Activated T-cell treated with anti-CD3 and anti-CD28 coated beads, Interleukin-2, amount 50 U/mL, for 72 hours (primary cell): ENCODE measurements around the gene KIRREL3. TPM values are rescaled to one million over a fixed set of nuclear protein-coding genes. Genes with fewer than 3 reads are reported as not detected.

Source experiments
- ATAC-seq, 2 donors: fragments of 150-1000 bp; cut with Tn5 transposase; replicated peaks in 1 of 2; 2 replicates each; pipeline ENCODE4 v1.10.0; 2021; ENCODE audit warnings: moderate library complexity in 2 of 2, mild to moderate bottlenecking in 1 of 2
- DNase-seq, 2 donors: peaks; one replicate each; pipeline ENCODE4 v3.0.0; 2021 to 2022; ENCODE audit warnings: mixed read lengths in 1 of 2
- H3K27ac Mint-ChIP-seq: one replicate; pipeline ENCODE4 v1.8.0; 2022; ENCODE audit warnings: mild to moderate bottlenecking, moderate library complexity, mixed read lengths
- H3K27me3 Mint-ChIP-seq: one replicate; pipeline ENCODE4 v1.8.0; 2022; ENCODE audit warnings: low read depth, mixed read lengths
- H3K36me3 Mint-ChIP-seq, 2 donors: one replicate each; pipeline ENCODE4 v1.8.0; 2022; ENCODE audit warnings: mixed read lengths in 2 of 2, mild to moderate bottlenecking in 1 of 2; ENCODE audit not compliant: insufficient read depth in 2 of 2
- H3K4me1 Mint-ChIP-seq: one replicate; pipeline ENCODE4 v1.8.0; 2022; ENCODE audit warnings: low read depth, mixed read lengths
- H3K4me3 Mint-ChIP-seq, 2 donors: one replicate each; pipeline ENCODE4 v1.8.0; 2022; ENCODE audit warnings: mild to moderate bottlenecking in 2 of 2, mixed read lengths in 2 of 2, moderate library complexity in 2 of 2
- H3K9me3 Mint-ChIP-seq, 2 donors: one replicate each; pipeline ENCODE4 v1.8.0; 2022; ENCODE audit warnings: mixed read lengths in 2 of 2
- total RNA-seq, 2 donors: library from RNA; stranded (reverse); gene quantifications; one replicate each; pipeline ENCODE4 v1.2.3, GENCODE V29; 2022

KIRREL3 gene
- total RNA-seq, 2 donors from 2014 or later: not detected

DNA sequence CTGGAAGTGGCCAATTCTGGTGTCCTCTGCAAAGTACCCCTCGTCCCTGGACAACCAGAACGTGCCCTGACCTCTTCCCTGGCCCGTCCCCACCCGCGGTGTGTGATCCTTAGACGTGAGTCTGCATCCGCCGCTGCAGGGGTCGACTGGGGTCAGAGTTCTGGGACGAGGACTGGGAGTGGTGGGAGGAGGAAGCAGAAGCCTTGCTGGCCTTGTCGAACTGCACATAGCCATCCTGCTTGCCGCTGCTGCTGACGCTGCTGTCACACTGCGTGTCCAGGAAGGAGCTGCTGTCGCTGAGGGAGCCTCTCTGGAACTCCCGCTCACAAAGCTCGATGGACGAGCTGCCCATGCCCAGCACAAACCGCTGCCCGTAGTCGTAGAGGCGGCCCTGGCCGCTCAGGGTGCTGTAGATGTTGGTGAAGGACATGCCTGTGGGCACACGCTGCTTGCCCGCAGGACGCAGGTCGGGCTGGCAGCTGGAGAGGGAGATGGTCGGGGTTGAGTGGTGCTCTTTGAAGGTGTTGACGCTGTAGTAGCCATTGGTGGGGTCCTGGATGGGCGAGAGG, 576.0 kb downstream of the KIRREL3 start:
- no peak overlapping the region for H3K4me3 Mint-ChIP-seq
- H3K27me3 Mint-ChIP-seq: peaks cover 8% of the 10 kb centered on the region
- peaks cover 10% of the 10 kb centered on the region for H3K4me1 Mint-ChIP-seq
- ATAC-seq: no peak
- no peak overlapping the region for H3K27ac Mint-ChIP-seq
- DNase-seq: no peak
- no peaks in the 10 kb centered on the region for H3K9me3 Mint-ChIP-seq
- no peaks in the 10 kb centered on the region for H3K36me3 Mint-ChIP-seq

DNA sequence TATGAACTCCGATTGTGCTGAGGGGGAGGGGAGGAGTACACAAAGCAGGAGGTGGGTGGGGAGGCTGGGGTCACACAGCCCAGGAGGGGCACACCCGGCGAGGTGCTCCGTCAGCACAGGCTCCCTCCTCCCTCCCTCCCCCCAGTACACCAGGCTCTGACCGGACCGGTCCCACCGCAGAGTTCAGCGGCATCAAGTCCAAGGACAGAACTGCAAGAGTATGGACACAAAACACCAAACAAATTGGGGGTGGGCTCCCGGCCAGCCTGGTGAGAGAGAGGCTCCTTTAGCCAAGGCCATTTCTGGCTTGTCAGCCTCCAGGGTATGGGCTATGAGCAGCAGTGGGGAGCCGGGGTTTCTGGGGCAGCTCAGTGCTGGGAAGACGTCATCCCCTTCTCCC, 576.8 kb downstream of the KIRREL3 start:
- Mint-ChIP-seq H3K4me1 (peaks cover 10% of the 10 kb centered on the region), H3K27me3 (peaks cover 10% of the 10 kb centered on the region), H3K36me3 (no peaks in the 10 kb centered on the region), H3K9me3 (no peaks in the 10 kb centered on the region), H3K27ac (no peak overlapping the region), H3K4me3 (no peak overlapping the region)
- ATAC-seq (no peak), DNase-seq (no peak)

- peaks cover 16% of the 10 kb centered on the region for H3K27me3 Mint-ChIP-seq
- H3K36me3 Mint-ChIP-seq: no peaks in the 10 kb centered on the region
- DNase-seq (no peak), ATAC-seq (no peak)
- H3K4me3 Mint-ChIP-seq: no peak overlapping the region
- H3K9me3 Mint-ChIP-seq: no peaks in the 10 kb centered on the region
- peaks cover 10% of the 10 kb centered on the region for H3K4me1 Mint-ChIP-seq
- no peak overlapping the region for H3K27ac Mint-ChIP-seq
Measured at GRCh38 chr11:126423154-126423553, 577.4 kb downstream of the KIRREL3 start.

DNA sequence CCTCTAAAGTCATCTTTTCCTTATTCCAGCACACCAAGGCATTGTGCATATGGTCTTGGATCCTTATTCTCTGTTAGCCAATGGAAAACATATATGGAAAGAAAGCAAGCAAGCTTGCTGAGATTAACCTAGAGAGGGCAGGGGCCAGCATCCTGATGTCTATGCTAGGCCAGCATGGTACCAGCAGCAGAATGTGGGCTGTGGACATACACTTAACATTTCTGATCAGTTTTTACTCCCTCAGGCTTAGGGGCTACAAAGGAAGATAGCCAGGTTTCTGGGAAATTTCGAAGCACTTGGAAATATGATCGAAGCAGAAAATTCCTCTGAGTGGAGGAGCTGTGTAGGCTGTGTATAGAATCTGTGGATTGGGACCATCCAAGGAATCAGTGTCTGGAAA, 578.1 kb downstream of the KIRREL3 start:
- no peaks in the 10 kb centered on the region for H3K9me3 Mint-ChIP-seq
- H3K4me3 Mint-ChIP-seq: no peak overlapping the region
- peaks cover 10% of the 10 kb centered on the region for H3K4me1 Mint-ChIP-seq
- H3K27ac Mint-ChIP-seq: no peak overlapping the region
- DNase-seq (no peak), ATAC-seq (no peak)
- no peaks in the 10 kb centered on the region for H3K36me3 Mint-ChIP-seq
- peaks cover 18% of the 10 kb centered on the region for H3K27me3 Mint-ChIP-seq

GRCh38 chr11:126421271-126421671, 579.3 kb downstream of the KIRREL3 start:
- H3K4me1 Mint-ChIP-seq: peaks cover 12% of the 10 kb centered on the region
- DNase-seq: no peak
- peaks cover 18% of the 10 kb centered on the region for H3K27me3 Mint-ChIP-seq
- H3K36me3 Mint-ChIP-seq: no peaks in the 10 kb centered on the region
- H3K4me3 Mint-ChIP-seq: no peak overlapping the region
- no peak for ATAC-seq
- H3K27ac Mint-ChIP-seq: no peak overlapping the region
- no peaks in the 10 kb centered on the region for H3K9me3 Mint-ChIP-seq

- no peak overlapping the region for H3K4me3 Mint-ChIP-seq
- H3K27me3 Mint-ChIP-seq: peaks cover 18% of the 10 kb centered on the region
- ATAC-seq (no peak), DNase-seq (no peak)
- H3K9me3 Mint-ChIP-seq: no peaks in the 10 kb centered on the region
- no peak overlapping the region for H3K27ac Mint-ChIP-seq
- H3K36me3 Mint-ChIP-seq: no peaks in the 10 kb centered on the region
- H3K4me1 Mint-ChIP-seq: peaks cover 17% of the 10 kb centered on the region
Measured at GRCh38 chr11:126420698-126421256, 579.8 kb downstream of the KIRREL3 start.

DNA sequence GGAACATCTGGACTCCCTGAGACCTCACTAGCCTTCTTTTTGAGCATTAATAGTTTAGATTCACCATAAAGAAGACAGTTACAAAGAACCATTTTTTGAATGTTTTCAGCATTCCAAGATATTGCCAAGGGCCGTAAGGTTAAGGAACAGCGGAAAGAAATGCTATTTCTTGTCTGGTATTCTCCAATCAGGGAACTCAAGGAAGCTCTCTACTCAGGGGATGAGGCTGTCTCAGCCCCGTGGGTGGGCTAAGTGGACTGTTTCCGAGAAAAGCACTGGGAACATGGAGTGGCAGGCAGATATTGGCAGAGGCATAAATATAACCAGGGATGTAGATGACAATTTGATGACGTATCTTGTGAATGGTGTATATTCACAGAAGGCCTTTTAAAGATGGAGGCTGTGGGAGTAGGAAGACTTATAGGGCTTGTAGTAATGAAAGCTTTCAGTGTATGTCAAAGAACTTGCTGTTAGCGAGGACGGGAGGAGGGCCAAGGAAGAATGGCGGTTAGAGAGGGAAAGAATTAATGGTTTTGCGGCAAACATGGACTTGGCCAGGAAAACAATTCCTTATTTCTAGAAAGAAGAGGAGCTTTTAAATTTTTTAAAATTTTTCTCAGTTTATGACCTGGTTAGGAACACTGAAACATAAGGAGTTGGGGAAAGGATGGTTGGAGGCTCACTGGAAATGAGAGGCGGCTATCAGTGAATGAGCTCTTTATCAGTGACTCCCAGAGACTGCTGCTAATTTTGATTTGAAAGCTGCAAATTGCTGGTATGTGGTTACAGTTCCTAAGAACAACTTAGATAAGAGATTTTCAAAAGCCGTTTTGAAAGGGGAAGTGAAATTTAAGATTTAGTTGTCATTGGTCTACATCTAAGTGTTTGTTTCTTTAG, 580.5 kb downstream of the KIRREL3 start:
- Mint-ChIP-seq H3K4me1 (peaks cover 17% of the 10 kb centered on the region), H3K27me3 (peaks cover 18% of the 10 kb centered on the region), H3K4me3 (no peak overlapping the region), H3K9me3 (no peaks in the 10 kb centered on the region), H3K36me3 (no peaks in the 10 kb centered on the region), H3K27ac (no peak overlapping the region)
- ATAC-seq: no peak
- no peak for DNase-seq

DNA sequence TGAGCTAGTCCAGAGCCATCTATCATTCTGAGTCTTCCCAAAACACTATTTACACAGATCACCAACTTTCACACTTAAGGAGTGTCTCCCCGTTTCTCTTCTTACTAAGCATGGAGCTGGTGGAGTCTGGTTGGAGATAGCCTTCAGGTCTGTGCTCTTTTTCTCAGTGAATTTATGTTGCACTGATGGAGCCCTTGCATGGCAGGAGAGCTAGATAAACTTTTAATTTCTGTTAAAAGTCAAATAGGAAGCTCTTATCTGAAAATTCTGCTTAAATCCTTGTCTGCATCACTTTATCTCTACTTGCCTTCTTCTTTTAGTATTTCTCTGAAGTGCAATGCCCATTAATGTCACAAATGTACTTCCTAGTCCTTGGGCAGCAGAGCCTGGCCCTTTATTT, 581.7 kb downstream of the KIRREL3 start:
- ATAC-seq: no peak
- Mint-ChIP-seq H3K4me1 (peaks cover 17% of the 10 kb centered on the region), H3K4me3 (no peak overlapping the region), H3K27ac (no peak overlapping the region), H3K27me3 (peaks cover 18% of the 10 kb centered on the region), H3K36me3 (no peaks in the 10 kb centered on the region), H3K9me3 (no peaks in the 10 kb centered on the region)
- no peak for DNase-seq

- H3K9me3 Mint-ChIP-seq: no peaks in the 10 kb centered on the region
Measured at GRCh38 chr11:126417091-126417862, 583.3 kb downstream of the KIRREL3 start.

DNA sequence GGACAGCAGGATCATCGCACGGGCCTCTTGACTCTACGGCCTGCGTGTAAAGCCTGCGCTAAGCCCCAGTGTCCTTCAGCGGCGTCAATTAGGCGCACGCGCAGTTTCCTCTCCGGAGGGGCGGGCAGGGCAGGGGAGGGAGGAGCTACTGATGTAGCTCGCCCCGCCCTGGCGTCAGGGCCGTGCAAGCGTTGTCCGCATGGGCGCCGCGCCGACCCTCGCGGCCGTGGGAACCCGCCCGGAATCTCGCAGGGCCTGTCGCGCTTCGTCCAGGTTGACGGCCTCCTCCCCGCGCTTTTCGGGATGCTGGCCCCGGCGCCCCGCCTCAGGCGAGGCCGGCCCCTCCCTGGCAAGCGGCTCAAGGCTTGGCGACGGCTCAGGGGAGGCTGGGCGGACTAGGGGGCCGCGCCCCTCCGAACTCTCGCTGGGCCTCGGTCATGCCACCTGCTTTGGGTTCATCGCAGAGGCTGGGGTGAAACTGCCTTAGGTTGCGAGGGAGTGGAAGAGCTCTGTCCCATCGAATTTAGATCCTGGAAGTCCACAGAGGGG, 584.0 kb downstream of the KIRREL3 start:
- H3K4me1 Mint-ChIP-seq: peaks cover 17% of the 10 kb centered on the region

More at GRCh38 chr11:126417091-126417862, 583.3 kb downstream of the KIRREL3 start:
- H3K36me3 Mint-ChIP-seq: no peaks in the 10 kb centered on the region
- peaks cover 18% of the 10 kb centered on the region for H3K27me3 Mint-ChIP-seq
- no peak overlapping the region for H3K27ac Mint-ChIP-seq
- H3K4me3 Mint-ChIP-seq: peak overlapping the region; percentile 58 to 65
- H3K4me1 Mint-ChIP-seq: peaks cover 17% of the 10 kb centered on the region
- ATAC-seq (no peak), DNase-seq (no peak)

GRCh38 chr11:126415669-126416420, 584.7 kb downstream of the KIRREL3 start:
- Mint-ChIP-seq H3K9me3 (no peaks in the 10 kb centered on the region), H3K36me3 (peaks cover 0 to 2% of the 10 kb centered on the region in 2 donors), H3K4me1 (peaks cover 17% of the 10 kb centered on the region), H3K27me3 (peaks cover 18% of the 10 kb centered on the region), H3K27ac (no peak overlapping the region), H3K4me3 (peak overlapping the region; percentile 58 to 65)
- DNase-seq (no peak), ATAC-seq (no peak)

More for the DNA sequence above, 584.0 kb downstream of the KIRREL3 start:
- Mint-ChIP-seq H3K36me3 (peaks cover 0 to 2% of the 10 kb centered on the region in 2 donors), H3K27me3 (peaks cover 18% of the 10 kb centered on the region), H3K4me3 (peak overlapping the region; percentile 58 to 65), H3K9me3 (no peaks in the 10 kb centered on the region), H3K27ac (no peak overlapping the region)
- ATAC-seq (peak; percentile 99), DNase-seq (peak; percentile 75 to 78)

- Mint-ChIP-seq H3K4me3 (no peak overlapping the region), H3K27ac (no peak overlapping the region), H3K9me3 (no peaks in the 10 kb centered on the region)
Measured at GRCh38 chr11:126415128-126415527, 585.4 kb downstream of the KIRREL3 start.

More at GRCh38 chr11:126415128-126415527, 585.4 kb downstream of the KIRREL3 start:
- Mint-ChIP-seq H3K36me3 (peaks cover 0 to 2% of the 10 kb centered on the region in 2 donors), H3K27me3 (peaks cover 14% of the 10 kb centered on the region), H3K4me1 (peaks cover 12% of the 10 kb centered on the region)
- no peak for DNase-seq
- ATAC-seq: no peak
